HG03135 (cell line): ENCODE data around the gene TAF10.

Experiments
- ATAC-seq: cut with Tn5 transposase; IDR thresholded peaks from one replicate; pipeline ENCODE4 v1.9.1; 2021; ENCODE audit warnings: mild to moderate bottlenecking, moderate library complexity; ENCODE audit not compliant: unreplicated experiment

The TAF10 gene

DNA sequence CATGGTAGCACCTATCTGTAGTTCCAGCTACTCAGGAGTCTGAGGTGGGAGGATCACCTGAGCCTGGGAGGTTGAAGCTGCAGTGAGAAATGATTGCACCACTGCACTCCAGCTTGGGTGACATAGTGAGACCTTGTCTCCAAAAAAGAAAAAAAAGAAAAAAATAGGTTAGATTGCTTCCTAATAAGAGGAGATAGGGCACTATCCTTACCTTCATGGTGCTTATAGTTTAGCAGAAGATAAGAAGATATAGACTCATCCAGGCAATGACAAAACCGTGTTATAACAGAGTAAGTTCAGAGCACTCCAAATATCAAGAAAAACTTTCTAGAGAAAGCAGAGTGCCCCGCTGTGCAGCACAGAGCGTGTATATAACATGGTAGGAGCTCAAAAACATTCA lies 50.7 kb downstream of the TAF10 start:
- ATAC-seq, result no peak
